CD4-positive, alpha-beta T cell (primary cell): ENCODE measurements around the gene UGDH. TPM values are rescaled to one million over a fixed set of nuclear protein-coding genes. Genes with fewer than 3 reads are reported as not detected.

Source experiments
- ATAC-seq: fragments of 200-7000 bp; cut with Tn5 transposase; one replicate; pipeline ENCODE4 v1.10.0; 2022; ENCODE audit warnings: mild to moderate bottlenecking; ENCODE audit not compliant: poor library complexity
- CTCF ChIA-PET: fragments of 350-600 bp; sonication (Branson Sonifier 250); formaldehyde crosslinking; loops from one replicate; lab custom pipeline; 2021; ENCODE audit warnings: antibody characterized with exemption, inconsistent platforms; lab: Charles Lee
- POLR2A ChIA-PET: fragments of 350-600 bp; sonication (Branson Sonifier 250); formaldehyde crosslinking; loops from one replicate; lab custom pipeline; 2021; ENCODE audit warnings: antibody characterized with exemption, inconsistent platforms; lab: Charles Lee
- DNase-seq, 14 experiments: peaks; one replicate each; pipeline ENCODE4 v3.0.0-alpha.2; 2013 to 2020; ENCODE audit warnings: mixed read lengths in 2 of 14
- H3K27ac ChIP-seq, 2 donors: one replicate each; pipeline versions ENCODE4 v1.5.1 to v1.7.0; 2013; ENCODE audit warnings: low read length in 2 of 2, low read depth in 1 of 2, mild to moderate bottlenecking in 1 of 2
- H3K27me3 ChIP-seq, 2 experiments: 1 replicate in 1 of 2; 2 replicates in 1 of 2; pipeline versions ENCODE4 v1.6.1 to v1.7.0; 2013; ENCODE audit warnings: low read length in 2 of 2, control low read depth in 1 of 2, mild to moderate bottlenecking in 1 of 2, moderate library complexity in 1 of 2; ENCODE audit not compliant: insufficient read depth in 2 of 2, control insufficient read depth in 1 of 2
- H3K36me3 ChIP-seq: one replicate; pipeline ENCODE4 v1.6.1; 2013; ENCODE audit warnings: low read length, control low read depth; ENCODE audit not compliant: insufficient read depth
- H3K4me1 ChIP-seq: one replicate; pipeline ENCODE4 v1.6.1; 2013; ENCODE audit warnings: low read length, control low read depth; ENCODE audit not compliant: insufficient read depth
- H3K4me3 ChIP-seq: one replicate; pipeline ENCODE4 v1.5.1; 2013; ENCODE audit warnings: mild to moderate bottlenecking, low read length, moderate library complexity
- H3K9me3 ChIP-seq, 2 experiments: 1 replicate in 1 of 2; 2 replicates in 1 of 2; pipeline versions ENCODE4 v1.6.1 to v1.7.0; 2013; ENCODE audit warnings: low read length in 2 of 2, mild to moderate bottlenecking in 2 of 2, control low read depth in 1 of 2, moderate library complexity in 1 of 2; ENCODE audit not compliant: control insufficient read depth in 1 of 2, insufficient read depth in 1 of 2
- H3K27ac Mint-ChIP-seq: one replicate; pipeline ENCODE4 v1.8.0; 2020; ENCODE audit warnings: mixed read lengths
- H3K27me3 Mint-ChIP-seq: one replicate; pipeline ENCODE4 v1.8.0; 2021; ENCODE audit warnings: mixed read lengths
- H3K36me3 Mint-ChIP-seq: one replicate; pipeline ENCODE4 v1.8.0; 2021; ENCODE audit warnings: low read depth, mixed read lengths
- H3K4me1 Mint-ChIP-seq: one replicate; pipeline ENCODE4 v1.8.0; 2021; ENCODE audit warnings: low read depth, mixed read lengths
- H3K4me3 Mint-ChIP-seq: one replicate; pipeline ENCODE4 v1.8.0; 2020; ENCODE audit warnings: mild to moderate bottlenecking, mixed read lengths
- H3K9me3 Mint-ChIP-seq: one replicate; pipeline ENCODE4 v1.8.0; 2020; ENCODE audit warnings: mixed read lengths
- intact Hi-C, 2 experiments: fragments of 100-400 bp; cut with DNase I in 1 of 2; cut with micrococcal nuclease in 1 of 2; formaldehyde crosslinking; loops; one replicate each; pipeline versions ENCODE4 v1.15.1 to v1.9.0; 2023 to 2025; cut with DNase I, micrococcal nuclease
- total RNA-seq, 174 experiments: library from RNA in 2 of 174; stranded (reverse) in 2 of 174; gene quantifications; one replicate each; pipeline ENCODE4 v1.2.3 and lab custom pipeline; 2021 to 2026
- TF ChIP-seq, protein P1 (sequence below): fragments of 200-600 bp; IDR thresholded peaks from one replicate; pipeline ENCODE4 v1.8.0; 2022; ENCODE audit warnings: antibody characterized with exemption, mild to moderate bottlenecking

UGDH gene
- total RNA-seq, 2 experiments from 2014 or later: 3.5 to 3.7 TPM

DNA sequence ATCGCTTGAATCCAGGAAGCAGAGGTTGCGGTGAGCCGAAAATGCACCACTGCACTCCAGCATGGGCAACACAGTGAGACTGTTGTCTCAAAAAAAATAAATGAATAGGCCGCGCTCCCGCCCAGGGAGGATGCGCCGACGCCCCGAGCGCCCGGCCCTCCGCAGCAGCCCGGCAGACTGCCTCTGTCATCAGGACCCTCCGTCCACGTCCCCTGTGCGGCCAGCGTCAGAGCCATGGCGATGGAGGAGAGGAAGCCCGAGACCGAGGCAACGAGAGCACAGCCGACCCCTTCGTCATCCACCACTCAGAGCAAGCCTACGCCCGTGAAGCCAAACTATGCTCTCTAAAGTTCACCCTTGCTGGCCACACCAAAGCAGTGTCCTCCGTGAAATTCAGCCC is 47.0 kb downstream of the UGDH start:
- Histone ChIP-seq H3K36me3 (no peaks in the 10 kb centered on the region), H3K27ac (no peak overlapping the region), H3K27me3 (no peaks in the 10 kb centered on the region), H3K9me3 (peaks cover 0 to 4% of the 10 kb centered on the region in 2 experiments), H3K4me3 (no peak overlapping the region), H3K4me1 (no peaks in the 10 kb centered on the region)
- Mint-ChIP-seq H3K9me3 (no peaks in the 10 kb centered on the region), H3K4me3 (no peak overlapping the region), H3K4me1 (no peaks in the 10 kb centered on the region), H3K27me3 (no peaks in the 10 kb centered on the region), H3K27ac (no peak overlapping the region), H3K36me3 (peaks cover 13% of the 10 kb centered on the region)
- intact Hi-C loops: no loop called here
- no peak for DNase-seq
- POLR2A ChIA-PET: no interaction called here
- TF ChIP-seq, protein P1, sequence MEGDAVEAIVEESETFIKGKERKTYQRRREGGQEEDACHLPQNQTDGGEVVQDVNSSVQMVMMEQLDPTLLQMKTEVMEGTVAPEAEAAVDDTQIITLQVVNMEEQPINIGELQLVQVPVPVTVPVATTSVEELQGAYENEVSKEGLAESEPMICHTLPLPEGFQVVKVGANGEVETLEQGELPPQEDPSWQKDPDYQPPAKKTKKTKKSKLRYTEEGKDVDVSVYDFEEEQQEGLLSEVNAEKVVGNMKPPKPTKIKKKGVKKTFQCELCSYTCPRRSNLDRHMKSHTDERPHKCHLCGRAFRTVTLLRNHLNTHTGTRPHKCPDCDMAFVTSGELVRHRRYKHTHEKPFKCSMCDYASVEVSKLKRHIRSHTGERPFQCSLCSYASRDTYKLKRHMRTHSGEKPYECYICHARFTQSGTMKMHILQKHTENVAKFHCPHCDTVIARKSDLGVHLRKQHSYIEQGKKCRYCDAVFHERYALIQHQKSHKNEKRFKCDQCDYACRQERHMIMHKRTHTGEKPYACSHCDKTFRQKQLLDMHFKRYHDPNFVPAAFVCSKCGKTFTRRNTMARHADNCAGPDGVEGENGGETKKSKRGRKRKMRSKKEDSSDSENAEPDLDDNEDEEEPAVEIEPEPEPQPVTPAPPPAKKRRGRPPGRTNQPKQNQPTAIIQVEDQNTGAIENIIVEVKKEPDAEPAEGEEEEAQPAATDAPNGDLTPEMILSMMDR: no peak
- CTCF ChIA-PET: no interaction called here
- ATAC-seq: no peak

DNA sequence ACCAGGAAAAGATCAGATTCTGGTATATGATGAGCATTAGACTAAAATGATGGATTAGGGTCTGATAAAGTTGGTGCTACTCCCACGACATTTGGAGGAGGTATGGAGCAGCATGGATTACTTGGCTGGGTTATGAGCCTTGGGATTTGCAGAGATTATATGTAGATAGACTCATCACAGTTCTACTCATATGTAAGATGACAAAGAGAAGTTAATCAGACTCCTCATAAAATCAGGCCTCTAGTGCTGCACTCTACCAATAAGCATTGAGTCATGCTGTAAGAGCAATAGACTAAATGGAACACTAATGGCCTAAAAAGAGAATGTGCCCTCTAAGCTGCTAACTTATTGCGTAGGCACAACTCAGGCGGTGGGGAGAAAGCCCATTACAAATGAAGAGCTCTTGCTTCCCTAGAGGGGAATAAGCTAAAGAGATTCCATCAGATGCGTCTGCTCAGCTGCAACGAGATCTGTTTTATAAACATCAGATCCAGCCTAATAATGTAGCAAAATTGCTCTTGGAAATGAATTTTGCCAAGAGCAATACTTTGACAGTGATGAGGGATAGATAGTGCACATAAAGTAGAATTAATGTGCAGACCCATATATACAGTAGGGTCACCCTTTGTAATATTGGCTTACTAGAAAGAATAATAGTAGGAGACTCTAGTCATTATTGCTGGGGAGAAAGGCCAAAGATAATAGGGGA is 50.9 kb downstream of the UGDH start:
- no peak overlapping the region for H3K4me3 Mint-ChIP-seq
- no peak for DNase-seq
- H3K4me1 ChIP-seq: no peaks in the 10 kb centered on the region
- no peaks in the 10 kb centered on the region for H3K27me3 ChIP-seq
- no peaks in the 10 kb centered on the region for H3K4me1 Mint-ChIP-seq
- H3K36me3 ChIP-seq: peaks cover 13% of the 10 kb centered on the region
- peaks cover 32% of the 10 kb centered on the region for H3K36me3 Mint-ChIP-seq
- H3K9me3 ChIP-seq: no peaks in the 10 kb centered on the region
- H3K27me3 Mint-ChIP-seq: no peaks in the 10 kb centered on the region
- intact Hi-C loops: no loop called here
- ChIA-PET POLR2A (no interaction called here), CTCF (no interaction called here)
- TF ChIP-seq, protein P1: no peak
- ATAC-seq: no peak
- H3K4me3 ChIP-seq: no peak overlapping the region
- no peak overlapping the region for H3K27ac Mint-ChIP-seq
- H3K27ac ChIP-seq: no peak overlapping the region
- H3K9me3 Mint-ChIP-seq: no peaks in the 10 kb centered on the region

DNA sequence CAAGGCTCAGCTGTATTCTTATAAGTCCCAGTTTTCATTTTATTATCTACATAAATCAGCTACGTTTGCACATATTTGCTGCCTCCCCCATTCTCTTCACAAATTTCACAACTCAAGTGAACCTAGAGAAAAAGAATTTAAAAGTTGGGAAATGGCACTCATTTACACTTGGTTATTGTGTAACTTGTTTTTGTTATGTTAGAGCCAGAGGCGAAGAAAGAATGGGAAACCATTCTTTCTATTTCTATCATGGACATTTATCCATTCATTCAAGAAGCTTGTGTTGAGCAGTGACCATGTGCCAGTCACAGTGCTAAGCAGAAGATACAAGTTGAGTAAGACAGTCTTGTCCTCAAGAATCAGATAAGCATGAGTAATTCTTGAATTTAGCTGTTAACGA is 54.8 kb downstream of the UGDH start:
- no peaks in the 10 kb centered on the region for H3K4me1 ChIP-seq
- H3K27me3 ChIP-seq: no peaks in the 10 kb centered on the region
- DNase-seq (no peak), ATAC-seq (no peak)
- TF ChIP-seq, protein P1: no peak
- intact Hi-C loops: no loop called here
- peaks cover 57% of the 10 kb centered on the region for H3K36me3 Mint-ChIP-seq
- peaks cover 13% of the 10 kb centered on the region for H3K36me3 ChIP-seq
- H3K9me3 ChIP-seq: no peaks in the 10 kb centered on the region
- H3K27me3 Mint-ChIP-seq: no peaks in the 10 kb centered on the region
- H3K4me1 Mint-ChIP-seq: peaks cover 7% of the 10 kb centered on the region
- H3K4me3 Mint-ChIP-seq: no peak overlapping the region
- H3K4me3 ChIP-seq: no peak overlapping the region
- H3K27ac Mint-ChIP-seq: no peak overlapping the region
- POLR2A ChIA-PET: no interaction called here
- no peaks in the 10 kb centered on the region for H3K9me3 Mint-ChIP-seq
- no peak overlapping the region for H3K27ac ChIP-seq
- CTCF ChIA-PET: no interaction called here
